ENCODE results near the gene GSTO2. TPM values are rescaled to one million over a fixed set of nuclear protein-coding genes. Genes with fewer than 3 reads are reported as not detected.

Gene GSTO2
- total and polyA plus RNA-seq, 2 of the 13 experiments (the other 11 are each of a cell fraction or from before 2014, with no cell fraction given) = 2.1 to 7.9 TPM

- TF ChIP-seq ZNF629 (CRISPR knock-in tag; conservative IDR thresholded peaks at IDR 0.05) = peak; percentile 66
- TF ChIP-seq MTA1 (CRISPR knock-in tag; IDR thresholded peaks at IDR 0.05; ENCODE audit: borderline replicate concordance) = no peak
- ChIA-PET CTCF (ENCODE audit: low intra/inter-chr PET ratio, low total read pairs) (no interaction called here), POLR2A (no interaction called here)
- intact Hi-C loops (cut with micrococcal nuclease; ENCODE audit: unreplicated experiment) = no loop called here
- H3K4me1 ChIP-seq (ENCODE audit: insufficient read depth, low read length) = peaks cover 18% of the 10 kb centered on the region
- no peaks in the 10 kb centered on the region for H3K79me2 ChIP-seq (ENCODE audit: insufficient read depth, low read length)
- in situ Hi-C loops (cut with HindIII; ENCODE audit: extremely low pct_ligation_motif_present, low pct_unique_long_range_greater_than_20kb) = no loop called here
- no peak overlapping the region for H3K27ac ChIP-seq (ENCODE audit: extremely low read length, insufficient read depth, low read length)
- H4K20me1 ChIP-seq (ENCODE audit: insufficient read depth, low read length) = no peaks in the 10 kb centered on the region
- no peak overlapping the region for H3K4me3 ChIP-seq (replicated peaks in 1 of 3; ENCODE audit: insufficient read depth in 1 of 3, low read depth in 2 of 3, low read length in 3 of 3)
- no peak overlapping the region for H3K4me2 ChIP-seq (ENCODE audit: low read depth, low read length)
- no peak for DNase-seq (ENCODE audit: low spot score)
- no TSS peak for BruUV-seq (replicated peaks)
- H3K9ac ChIP-seq (ENCODE audit: insufficient read depth, low read depth, low read length) = no peak overlapping the region
- ATAC-seq = no peak
- H2AFZ ChIP-seq (ENCODE audit: low read length) = no peak overlapping the region
- no peaks in the 10 kb centered on the region for H3K9me3 ChIP-seq (ENCODE audit: low read length)
- H3K27me3 ChIP-seq (ENCODE audit: control insufficient read depth in 1 of 2, insufficient read depth in 2 of 2, low read length in 2 of 2) = no peaks in the 10 kb centered on the region
- FAIRE-seq = no peak
- no peaks in the 10 kb centered on the region for H3K36me3 ChIP-seq (replicated peaks in 1 of 2; ENCODE audit: control insufficient read depth in 1 of 2, insufficient read depth in 2 of 2, low read length in 2 of 2)
Observed at GRCh38 chr10:104223304-104223703, 45.7 kb upstream of the GSTO2 start.

GRCh38 chr10:104230490-104230889 is 38.5 kb upstream of the GSTO2 start:
- H3K4me1 ChIP-seq (ENCODE audit: insufficient read depth, low read length) = peaks cover 21% of the 10 kb centered on the region
- BruUV-seq (replicated peaks) = no TSS peak
- no peaks in the 10 kb centered on the region; a peak in 1 of 5 replicates for H3K27me3 ChIP-seq (ENCODE audit: control insufficient read depth in 1 of 2, insufficient read depth in 2 of 2, low read length in 2 of 2)
- intact Hi-C loops (cut with micrococcal nuclease; ENCODE audit: unreplicated experiment) (no loop called here), in situ Hi-C loops (cut with HindIII; ENCODE audit: extremely low pct_ligation_motif_present, low pct_unique_long_range_greater_than_20kb) (no loop called here)
- WGBS (ENCODE audit: low lambda C conversion rate) = 74% methylated on average over 4 of the region's 4 CpGs
- FAIRE-seq = no peak
- H3K9me3 ChIP-seq (ENCODE audit: low read length) = peaks cover 7% of the 10 kb centered on the region
- H3K9ac ChIP-seq (ENCODE audit: insufficient read depth, low read depth, low read length) = no peak overlapping the region
- ATAC-seq = no peak
- DNase-seq (ENCODE audit: low spot score) = no peak
- H2AFZ ChIP-seq (ENCODE audit: low read length) = no peak overlapping the region
- no peak overlapping the region for H3K4me2 ChIP-seq (ENCODE audit: low read depth, low read length)
- H4K20me1 ChIP-seq (ENCODE audit: insufficient read depth, low read length) = no peaks in the 10 kb centered on the region
- ChIA-PET POLR2A (interaction anchor here (3.7 kb wide), 1 partner anchor 24 kb away, joined by 59 read pairs; the partner anchor contains the start of gene GSTO1), CTCF (ENCODE audit: low intra/inter-chr PET ratio, low total read pairs) (no interaction called here)
- no peak overlapping the region for H3K4me3 ChIP-seq (replicated peaks in 1 of 3; ENCODE audit: insufficient read depth in 1 of 3, low read depth in 2 of 3, low read length in 3 of 3)
- H3K36me3 ChIP-seq (replicated peaks in 1 of 2; ENCODE audit: control insufficient read depth in 1 of 2, insufficient read depth in 2 of 2, low read length in 2 of 2) = no peaks in the 10 kb centered on the region
- no peaks in the 10 kb centered on the region for H3K79me2 ChIP-seq (ENCODE audit: insufficient read depth, low read length)
- H3K27ac ChIP-seq (ENCODE audit: extremely low read length, insufficient read depth, low read length) = no peak overlapping the region
- no peak for TF ChIP-seq ZEB1 (IDR thresholded peaks at IDR 0.05; ENCODE audit: insufficient replicate concordance, low read depth)
- TF ChIP-seq MAZ (IDR thresholded peaks at IDR 0.05; ENCODE audit: borderline replicate concordance, low read depth, low read length) = no peak
- TF ChIP-seq MAZ (CRISPR knock-in tag; IDR thresholded peaks at IDR 0.05; ENCODE audit: low read depth) = no peak
- TF ChIP-seq REST (IDR thresholded peaks at IDR 0.05; ENCODE audit: borderline replicate concordance in 1 of 2, low read depth in 1 of 2, low read length in 2 of 2) = no peak
- TF ChIP-seq ZNF331 (CRISPR knock-in tag; IDR thresholded peaks at IDR 0.05) = no peak
- TF ChIP-seq ZNF276 (CRISPR knock-in tag; IDR thresholded peaks at IDR 0.05; ENCODE audit: low read depth) = no peak
- TF ChIP-seq CCDC6 (CRISPR knock-in tag; IDR thresholded peaks at IDR 0.05) = no peak
- no peak for TF ChIP-seq EED (CRISPR knock-in tag; IDR thresholded peaks at IDR 0.05)
- TF ChIP-seq MED8 (CRISPR knock-in tag; IDR thresholded peaks at IDR 0.05; ENCODE audit: insufficient replicate concordance) = no peak
- TF ChIP-seq GPN1 (CRISPR knock-in tag; IDR thresholded peaks at IDR 0.05; ENCODE audit: borderline replicate concordance) = no peak
- no peak for TF ChIP-seq CREM (IDR thresholded peaks at IDR 0.05)
- TF ChIP-seq CREM (CRISPR knock-in tag; IDR thresholded peaks at IDR 0.05) = no peak

All from HepG2 (cell line).